ENCODE measurements around the gene IFT81.
A peak's percentile ranks its signal among the peaks of the same experiment; 100 is the strongest.
"Not testable (repeated sequence)": the region's sequence is repeated elsewhere in the genome, so short reads cannot be mapped to it uniquely, and the experiment has no call there.

IFT81 gene

GRCh38 chr12:110080410-110080809 lies 43.7 kb upstream of the IFT81 start:
- no peak overlapping the region for H3K14ac ChIP-seq (ENCODE audit: low read length)
- WGBS (ENCODE audit: extremely low coverage, insufficient coverage, insufficient read length), result no CpG with 5 or more reads among the region's 7 CpGs
- H2AK5ac ChIP-seq (ENCODE audit: low read length), result no peak overlapping the region
- H3K4me2 ChIP-seq (ENCODE audit: low read length), result no peak overlapping the region
- H4K8ac ChIP-seq (ENCODE audit: low read depth, low read length), result no peak overlapping the region
- H2AFZ ChIP-seq (ENCODE audit: insufficient read depth, low read length, poor library complexity), result no peak overlapping the region
- no peak overlapping the region for H3K4ac ChIP-seq (ENCODE audit: low read depth, low read length)
- H4K91ac ChIP-seq (ENCODE audit: low read depth, low read length), result no peak overlapping the region
- DNase-seq, result no peak
- H3K27me3 ChIP-seq (ENCODE audit: insufficient read depth, low read length), result no peaks in the 10 kb centered on the region
- H3K27ac ChIP-seq (ENCODE audit: low read depth, low read length), result no peak overlapping the region
- H2BK120ac ChIP-seq (ENCODE audit: insufficient read depth, low read length, poor library complexity), result no peak overlapping the region
- H3K4me1 ChIP-seq (ENCODE audit: control insufficient read depth in 1 of 2, insufficient read depth in 2 of 2, low read length in 2 of 2), result no peaks in the 10 kb centered on the region
- H3K79me1 ChIP-seq (ENCODE audit: low read length), result no peaks in the 10 kb centered on the region
- no peak overlapping the region for H2BK12ac ChIP-seq (ENCODE audit: low read length)
- no peak overlapping the region for H3K4me3 ChIP-seq (ENCODE audit: low read depth, low read length)
- H4K12ac ChIP-seq (ENCODE audit: low read depth, low read length), result no peak overlapping the region
- H3K36me3 ChIP-seq (ENCODE audit: control insufficient read depth in 1 of 2, insufficient read depth in 2 of 2, low read length in 2 of 2), result no peaks in the 10 kb centered on the region
- H2BK5ac ChIP-seq (ENCODE audit: low read depth, low read length, poor library complexity), result no peak overlapping the region
- H3K79me2 ChIP-seq (ENCODE audit: control insufficient read depth, insufficient read depth, low read length, poor library complexity), result no peaks in the 10 kb centered on the region
- H3K23ac ChIP-seq (ENCODE audit: low read length), result no peak overlapping the region
- no peak overlapping the region for H3K18ac ChIP-seq (ENCODE audit: low read length)
- no peak overlapping the region for H3K9ac ChIP-seq (ENCODE audit: low read length)
- H3K9me3 ChIP-seq (ENCODE audit: insufficient read depth, low read depth, low read length), result no peaks in the 10 kb centered on the region

- Histone ChIP-seq H3K23ac (ENCODE audit: low read length) (no peak overlapping the region), H3K79me1 (ENCODE audit: low read length) (no peaks in the 10 kb centered on the region), H3K14ac (ENCODE audit: low read length) (no peak overlapping the region), H2AK5ac (ENCODE audit: low read length) (no peak overlapping the region), H3K9me3 (ENCODE audit: insufficient read depth, low read depth, low read length) (no peaks in the 10 kb centered on the region), H4K8ac (ENCODE audit: low read depth, low read length) (no peak overlapping the region), H3K79me2 (ENCODE audit: control insufficient read depth, insufficient read depth, low read length, poor library complexity) (no peaks in the 10 kb centered on the region), H3K4me1 (ENCODE audit: control insufficient read depth in 1 of 2, insufficient read depth in 2 of 2, low read length in 2 of 2) (no peaks in the 10 kb centered on the region), H3K18ac (ENCODE audit: low read length) (no peak overlapping the region), H3K27me3 (ENCODE audit: insufficient read depth, low read length) (no peaks in the 10 kb centered on the region), H3K9ac (ENCODE audit: low read length) (no peak overlapping the region), H2AFZ (ENCODE audit: insufficient read depth, low read length, poor library complexity) (no peak overlapping the region), H3K4me3 (ENCODE audit: low read depth, low read length) (no peak overlapping the region), H4K91ac (ENCODE audit: low read depth, low read length) (no peak overlapping the region), H2BK5ac (ENCODE audit: low read depth, low read length, poor library complexity) (no peak overlapping the region), H3K4me2 (ENCODE audit: low read length) (no peak overlapping the region), H3K4ac (ENCODE audit: low read depth, low read length) (no peak overlapping the region), H3K36me3 (ENCODE audit: control insufficient read depth in 1 of 2, insufficient read depth in 2 of 2, low read length in 2 of 2) (no peaks in the 10 kb centered on the region), H4K12ac (ENCODE audit: low read depth, low read length) (no peak overlapping the region), H2BK12ac (ENCODE audit: low read length) (no peak overlapping the region), H3K27ac (ENCODE audit: low read depth, low read length) (no peak overlapping the region), H2BK120ac (ENCODE audit: insufficient read depth, low read length, poor library complexity) (no peak overlapping the region)
- WGBS (ENCODE audit: extremely low coverage, insufficient coverage, insufficient read length), result no CpG with 5 or more reads among the region's 4 CpGs
- DNase-seq, result peak; percentile 42 to 67
Measured at GRCh38 chr12:110084314-110085015, 39.7 kb upstream of the IFT81 start.

GRCh38 chr12:110088216-110088615 lies 35.9 kb upstream of the IFT81 start:
- H3K4ac ChIP-seq (ENCODE audit: low read depth, low read length); H2AK5ac ChIP-seq (ENCODE audit: low read length); H3K18ac ChIP-seq (ENCODE audit: low read length); DNase-seq; H3K27me3 ChIP-seq (ENCODE audit: insufficient read depth, low read length); H3K79me1 ChIP-seq (ENCODE audit: low read length); H3K9me3 ChIP-seq (ENCODE audit: insufficient read depth, low read depth, low read length); H3K9ac ChIP-seq (ENCODE audit: low read length); H2BK12ac ChIP-seq (ENCODE audit: low read length); H2BK120ac ChIP-seq (ENCODE audit: insufficient read depth, low read length, poor library complexity); H2BK5ac ChIP-seq (ENCODE audit: low read depth, low read length, poor library complexity); H4K91ac ChIP-seq (ENCODE audit: low read depth, low read length); H3K79me2 ChIP-seq (ENCODE audit: control insufficient read depth, insufficient read depth, low read length, poor library complexity); H3K4me2 ChIP-seq (ENCODE audit: low read length); H3K23ac ChIP-seq (ENCODE audit: low read length); H3K4me3 ChIP-seq (ENCODE audit: low read depth, low read length); H4K12ac ChIP-seq (ENCODE audit: low read depth, low read length); H3K27ac ChIP-seq (ENCODE audit: low read depth, low read length); H3K4me1 ChIP-seq (ENCODE audit: control insufficient read depth in 1 of 2, insufficient read depth in 2 of 2, low read length in 2 of 2); H4K8ac ChIP-seq (ENCODE audit: low read depth, low read length); H3K14ac ChIP-seq (ENCODE audit: low read length); H3K36me3 ChIP-seq (ENCODE audit: control insufficient read depth in 1 of 2, insufficient read depth in 2 of 2, low read length in 2 of 2); H2AFZ ChIP-seq (ENCODE audit: insufficient read depth, low read length, poor library complexity): not testable (repeated sequence)
- no CpG with 5 or more reads among the region's 6 CpGs for WGBS (ENCODE audit: extremely low coverage, insufficient coverage, insufficient read length)

GRCh38 chr12:110088936-110089335 lies 35.2 kb upstream of the IFT81 start:
- Histone ChIP-seq H2AFZ (ENCODE audit: insufficient read depth, low read length, poor library complexity) (no peak overlapping the region), H3K36me3 (ENCODE audit: control insufficient read depth in 1 of 2, insufficient read depth in 2 of 2, low read length in 2 of 2) (no peaks in the 10 kb centered on the region), H3K27ac (ENCODE audit: low read depth, low read length) (no peak overlapping the region), H2AK5ac (ENCODE audit: low read length) (no peak overlapping the region), H3K79me1 (ENCODE audit: low read length) (no peaks in the 10 kb centered on the region), H2BK5ac (ENCODE audit: low read depth, low read length, poor library complexity) (no peak overlapping the region), H4K8ac (ENCODE audit: low read depth, low read length) (no peak overlapping the region), H2BK120ac (ENCODE audit: insufficient read depth, low read length, poor library complexity) (no peak overlapping the region), H3K14ac (ENCODE audit: low read length) (no peak overlapping the region), H3K27me3 (ENCODE audit: insufficient read depth, low read length) (no peaks in the 10 kb centered on the region), H3K4me1 (ENCODE audit: control insufficient read depth in 1 of 2, insufficient read depth in 2 of 2, low read length in 2 of 2) (no peaks in the 10 kb centered on the region), H3K9me3 (ENCODE audit: insufficient read depth, low read depth, low read length) (no peaks in the 10 kb centered on the region), H4K91ac (ENCODE audit: low read depth, low read length) (no peak overlapping the region), H3K9ac (ENCODE audit: low read length) (no peak overlapping the region), H3K4me3 (ENCODE audit: low read depth, low read length) (no peak overlapping the region), H3K4ac (ENCODE audit: low read depth, low read length) (no peak overlapping the region), H2BK12ac (ENCODE audit: low read length) (no peak overlapping the region), H3K23ac (ENCODE audit: low read length) (no peak overlapping the region), H3K18ac (ENCODE audit: low read length) (no peak overlapping the region), H3K4me2 (ENCODE audit: low read length) (no peak overlapping the region), H3K79me2 (ENCODE audit: control insufficient read depth, insufficient read depth, low read length, poor library complexity) (no peaks in the 10 kb centered on the region), H4K12ac (ENCODE audit: low read depth, low read length) (no peak overlapping the region)
- DNase-seq, result peak in 1 of 2 donors; percentile 12
- no CpG with 5 or more reads among the region's 5 CpGs for WGBS (ENCODE audit: extremely low coverage, insufficient coverage, insufficient read length)

All from trophoblast cell (in vitro differentiated cells and primary cell).